ENCODE results near the gene SOHLH1.

- no peak for TF ChIP-seq CTCF (IDR thresholded peaks at IDR 0.05)
- no peak for TF ChIP-seq POLR2A (IDR thresholded peaks at IDR 0.05)
Observed at GRCh38 chr9:135670721-135671590, 28.3 kb downstream of the SOHLH1 start.
